Sigmoid colon (tissue), 7 donors: ENCODE results near the gene GNAI3. TPM values are rescaled to one million over a fixed set of nuclear protein-coding genes. Genes with fewer than 3 reads are reported as not detected.

Experiments
- DNase-seq: peaks from one replicate; pipeline ENCODE4 v3.0.0-alpha.2; 2019
- H3K27ac ChIP-seq, 4 donors: fragments of 200-600 bp; sonication (generic); one replicate each; pipeline ENCODE4 v1.5.1; 2016 to 2019; ENCODE audit warnings: mild to moderate bottlenecking in 1 of 4
- H3K27me3 ChIP-seq, 3 donors: fragments of 200-600 bp; sonication (generic); one replicate each; pipeline ENCODE4 v1.5.1; 2019; ENCODE audit warnings: mild to moderate bottlenecking in 1 of 3
- H3K36me3 ChIP-seq, 4 donors: fragments of 200-600 bp; sonication (generic); one replicate each; pipeline ENCODE4 v1.5.1; 2016 to 2019
- H3K4me1 ChIP-seq, 4 donors: fragments of 200-600 bp; sonication (generic); one replicate each; pipeline ENCODE4 v1.5.1; 2017 to 2019
- H3K4me3 ChIP-seq, 4 donors: fragments of 200-600 bp; sonication (generic); one replicate each; pipeline ENCODE4 v1.5.1; 2017 to 2019; ENCODE audit warnings: mild to moderate bottlenecking in 2 of 4, moderate library complexity in 1 of 4
- H3K9me3 ChIP-seq, 4 donors: fragments of 200-600 bp in 3 of 4; sonication (generic) in 3 of 4; one replicate each; pipeline versions ENCODE4 v1.5.1 to v1.6.1; 2013 to 2019
- CTCF ChIP-seq, 4 experiments: fragments of 450-650 bp in 3 of 4; fragments of 200-600 bp in 1 of 4; IDR thresholded peaks; one replicate each; pipeline ENCODE4 v1.5.1; 2016 to 2019; ENCODE audit warnings: antibody characterized with exemption in 4 of 4, mild to moderate bottlenecking in 3 of 4, moderate library complexity in 2 of 4
- EP300 ChIP-seq, 4 donors: sonication (generic); formaldehyde crosslinking; IDR thresholded peaks; one replicate each; pipeline ENCODE4 v1.6.1; 2017; ENCODE audit warnings: antibody characterized with exemption in 4 of 4
- POLR2A ChIP-seq, 2 donors: fragments of 450-650 bp; IDR thresholded peaks; one replicate each; pipeline ENCODE4 v1.6.1; 2016; ENCODE audit warnings: antibody characterized with exemption in 2 of 2, mild to moderate bottlenecking in 2 of 2, moderate library complexity in 2 of 2
- POLR2AphosphoS5 ChIP-seq, 4 donors: sonication (generic); formaldehyde crosslinking; IDR thresholded peaks; one replicate each; pipeline ENCODE4 v1.6.1; 2017; ENCODE audit warnings: antibody characterized with exemption in 4 of 4
- WGBS, 2 donors: extraction: QIAGEN DNeasy Blood & Tissue Kit; methylation state at CpG; one replicate each; pipeline ENCODE4 v1.1.7; 2013; 5-methylcytosine and 5-hydroxymethylcytosine counted together
- intact Hi-C: fragments of 100-400 bp; cut with DNase I; formaldehyde crosslinking; loops from one replicate; pipeline ENCODE4 v1.15.1; 2023
- polyA plus RNA-seq, 3 donors: library from polyadenylated mRNA; stranded (reverse); fragments of 200-250 nt; gene quantifications; one replicate each; pipeline ENCODE4 v1.2.3, GENCODE V29; 2013
- total RNA-seq, 4 donors: library from RNA; depleted of rRNA; stranded (reverse); fragments of >200 nt; gene quantifications; one replicate each; pipeline ENCODE4 v1.1.0, GENCODE V29; 2016
- donor health status: healthy with polysubstance abuse.
- donor health status: Bipolar disorder and iron deficiency.
- donor health status: healthy.

Gene GNAI3
- total and polyA plus RNA-seq, 7 donors: 4.2 to 6.4 (median 5.7) TPM

GRCh38 chr1:109508001-109508872 lies 40.2 kb upstream of the GNAI3 start:
- intact Hi-C loops: no loop called here
- peak; percentile 54 for DNase-seq
- Histone ChIP-seq H3K9me3 (no peaks in the 10 kb centered on the region), H3K27ac (peak overlapping the region in 2 of 4 donors; percentile 66 to 80), H3K4me1 (peaks cover 0 to 30% (median 27%) of the 10 kb centered on the region in 4 donors), H3K4me3 (peak overlapping the region; percentile 48 to 97 (median 86)), H3K36me3 (no peaks in the 10 kb centered on the region), H3K27me3 (no peaks in the 10 kb centered on the region)
- WGBS, 2 donors: 94% methylated on average over 25 of the region's 25 CpGs
- TF ChIP-seq CTCF (IDR thresholded peaks at IDR 0.05) (no peak), POLR2A (IDR thresholded peaks at IDR 0.05) (no peak), EP300 (IDR thresholded peaks at IDR 0.05) (no peak), POLR2AphosphoS5 (IDR thresholded peaks at IDR 0.05) (no peak)

- no peaks in the 10 kb centered on the region for H3K27me3 ChIP-seq
- 61 to 82% methylated on average over 7 of the region's 7 CpGs for WGBS, 2 donors
- intact Hi-C loops: no loop called here
- peak overlapping the region; percentile 48 to 97 (median 86) for H3K4me3 ChIP-seq
- H3K4me1 ChIP-seq: peaks cover 0 to 31% (median 28%) of the 10 kb centered on the region in 4 donors
- no peaks in the 10 kb centered on the region for H3K36me3 ChIP-seq
- peak overlapping the region in 3 of 4 donors; percentile 66 to 80 (median 76) for H3K27ac ChIP-seq
- TF ChIP-seq EP300 (IDR thresholded peaks at IDR 0.05): no peak
- no peak for TF ChIP-seq CTCF (IDR thresholded peaks at IDR 0.05)
- no peak for TF ChIP-seq POLR2AphosphoS5 (IDR thresholded peaks at IDR 0.05)
- no peak for TF ChIP-seq POLR2A (IDR thresholded peaks at IDR 0.05)
- DNase-seq: no peak
- H3K9me3 ChIP-seq: no peaks in the 10 kb centered on the region
Measured at GRCh38 chr1:109508873-109509175, 39.6 kb upstream of the GNAI3 start.

GRCh38 chr1:109509176-109510134 lies 39.0 kb upstream of the GNAI3 start, which contains the start of gene AMIGO1:
Gene AMIGO1, minus strand, starts transcription at chr1:109509727. Its CDS starts 815 bp downstream, at chr1:109508912.
- TF ChIP-seq POLR2A (IDR thresholded peaks at IDR 0.05) (no peak), EP300 (IDR thresholded peaks at IDR 0.05) (no peak), CTCF (IDR thresholded peaks at IDR 0.05) (no peak), POLR2AphosphoS5 (IDR thresholded peaks at IDR 0.05) (no peak)
- H3K4me3 ChIP-seq: peak within 1 kb of the TSS; percentile 48 to 97 (median 86)
- peak; percentile 80 for DNase-seq
- no peaks in the 10 kb centered on the region for H3K36me3 ChIP-seq
- H3K27me3 ChIP-seq: no peaks in the 10 kb centered on the region
- intact Hi-C loops: no loop called here
- no peaks in the 10 kb centered on the region for H3K9me3 ChIP-seq
- WGBS, 2 donors: 1% methylated on average over 100 of the region's 100 CpGs
- H3K4me1 ChIP-seq: peaks cover 0 to 31% (median 28%) of the 10 kb centered on the region in 4 donors
- H3K27ac ChIP-seq: peak within 1 kb of the TSS; percentile 59 to 80 (median 71)

GRCh38 chr1:109513110-109513710 lies 35.2 kb upstream of the GNAI3 start:
- WGBS, 2 donors: 78 to 80% methylated on average over 2 of the region's 2 CpGs
- peak overlapping the region in 2 of 4 donors; percentile 58 to 61 for H3K27ac ChIP-seq
- intact Hi-C loops: no loop called here
- DNase-seq: no peak
- H3K4me3 ChIP-seq: no peak overlapping the region
- no peaks in the 10 kb centered on the region for H3K27me3 ChIP-seq
- H3K4me1 ChIP-seq: peaks cover 0 to 26% (median 21%) of the 10 kb centered on the region in 4 donors
- TF ChIP-seq EP300 (IDR thresholded peaks at IDR 0.05) (no peak), CTCF (IDR thresholded peaks at IDR 0.05) (no peak), POLR2AphosphoS5 (IDR thresholded peaks at IDR 0.05) (peak in 2 of 4 donors; percentile 29 to 56), POLR2A (IDR thresholded peaks at IDR 0.05) (no peak)
- H3K9me3 ChIP-seq: no peaks in the 10 kb centered on the region
- H3K36me3 ChIP-seq: no peaks in the 10 kb centered on the region
